K562 (cell line): ENCODE data around the gene NTRK3. TPM values are rescaled to one million over a fixed set of nuclear protein-coding genes. Genes with fewer than 3 reads are reported as not detected.

Source experiments
- ELF1 ChIP-seq: fragments of 200-800 bp; sonication (Bioruptor generic); IDR thresholded peaks from 2 replicates; pipeline ENCODE4 v1.6.1; 2016; ENCODE audit warnings: missing genetic modification characterization, missing compliant biosample characterization
- MGA ChIP-seq: fragments of 450-650 bp; IDR thresholded peaks from 2 replicates; pipeline ENCODE4 v1.6.1; 2016; ENCODE audit warnings: mild to moderate bottlenecking, moderate library complexity
- SAFB ChIP-seq: fragments of 200-400 bp; formaldehyde crosslinking; IDR thresholded peaks from 2 replicates; pipeline ENCODE4 v1.6.1; 2017; ENCODE audit warnings: low read depth, low read length, borderline replicate concordance
- SLC30A9 ChIP-seq: fragments of 250-450 bp; sonication (Bioruptor Pico); IDR thresholded peaks from 2 replicates; pipeline ENCODE4 v1.8.0; 2022; ENCODE audit warnings: mild to moderate bottlenecking, moderate library complexity
- ZNF699 ChIP-seq: fragments of 250-450 bp; sonication (Bioruptor Pico); IDR thresholded peaks from 2 replicates; pipeline ENCODE4 v1.8.0; 2021; ENCODE audit warnings: mild to moderate bottlenecking, moderate library complexity; ENCODE audit not compliant: insufficient replicate concordance
- ZNF77 ChIP-seq: fragments of 250-450 bp; sonication (Bioruptor Pico); IDR thresholded peaks from 2 replicates; pipeline ENCODE4 v1.5.0; 2020
- polyA plus RNA-seq, 8 experiments: library from polyadenylated mRNA; depleted of rRNA in 4 of 8; stranded (reverse) in 5 of 8; unstranded in 3 of 8; fragments of >200 nt; fragmentation: Nextera tagmentation in 2 of 8; fragmentation: Illumina TruSeq in 1 of 8; extraction: Ambion mirVana in 2 of 8; extraction: Trizol in 1 of 8; gene quantifications; 2 replicates each; pipeline versions ENCODE4 v1.2.1 to v1.2.3, GENCODE V29; 2011 to 2014; ENCODE audit warnings: inconsistent platforms in 1 of 8, missing spikeins in 1 of 8
- total RNA-seq, 7 experiments: library from RNA; depleted of rRNA in 6 of 7; stranded (reverse); fragments of >200 nt in 6 of 7; fragmentation: Illumina TruSeq in 2 of 7; extraction: Trizol in 2 of 7; gene quantifications; 2 replicates each; pipeline versions ENCODE4 v1.2.1 to v1.2.3, GENCODE V29; 2011 to 2021; ENCODE audit warnings: low replicate concordance in 1 of 7

The NTRK3 gene
- total and polyA plus RNA-seq, 9 of the 15 experiments (the other 6 are each of a cell fraction or from before 2014, with no cell fraction given): 0.11 to 0.13 TPM; not detected in 7

GRCh38 chr15:88043396-88043795 is 213.1 kb downstream of the NTRK3 start (continued):
- no peak for TF ChIP-seq MGA
- no peak for TF ChIP-seq ZNF699 (CRISPR knock-in tag)
- TF ChIP-seq SAFB: no peak
- TF ChIP-seq SLC30A9 (CRISPR knock-in tag): no peak
- no peak for TF ChIP-seq ELF1
- TF ChIP-seq ZNF77: no peak
- TF ChIP-seq, all 486 proteins: peak for 0
